GM21723 (cell line): ENCODE results near the gene SNRPD3.
"Not testable (repeated sequence)": the region's sequence is repeated elsewhere in the genome, so short reads cannot be mapped to it uniquely, and the experiment has no call there.

Source experiments
- ATAC-seq: cut with Tn5 transposase; IDR thresholded peaks from one replicate; pipeline ENCODE4 v1.9.1; 2021; ENCODE audit warnings: mild to moderate bottlenecking, moderate library complexity; ENCODE audit not compliant: unreplicated experiment

The SNRPD3 gene

GRCh38 chr22:24606340-24606739 lies 50.5 kb downstream of the SNRPD3 start:
- not testable (repeated sequence) for ATAC-seq

DNA sequence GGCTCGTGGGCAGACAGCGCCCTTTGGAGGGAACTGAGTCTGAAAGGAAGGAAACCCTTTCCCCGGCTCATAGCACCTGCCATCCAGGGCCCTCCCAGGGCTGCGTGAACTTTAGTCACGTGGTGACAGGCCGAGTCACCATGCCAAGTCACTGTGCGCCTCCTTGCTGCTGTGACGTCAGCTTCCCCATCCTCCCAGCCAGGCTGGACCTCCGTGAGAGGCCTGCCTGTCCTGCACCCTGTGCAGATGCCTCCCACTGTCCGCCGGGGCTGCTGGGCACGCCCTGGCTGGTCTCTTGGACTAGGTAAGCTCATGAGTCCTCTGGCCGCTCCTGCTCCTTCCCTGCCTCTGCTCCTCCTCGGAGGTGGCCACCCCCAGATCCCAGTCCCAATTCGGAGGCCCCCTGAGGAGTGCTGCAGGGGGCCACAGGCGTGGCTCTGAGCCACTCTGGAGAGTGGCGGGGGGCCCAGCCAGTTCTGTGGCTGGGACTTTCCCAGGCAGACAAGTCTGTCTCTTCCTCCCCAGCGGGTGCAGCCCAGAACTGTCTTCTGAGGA lies 51.7 kb downstream of the SNRPD3 start:
- not testable (repeated sequence) for ATAC-seq

GRCh38 chr22:24608327-24608726 lies 52.5 kb downstream of the SNRPD3 start:
- not testable (repeated sequence) for ATAC-seq

DNA sequence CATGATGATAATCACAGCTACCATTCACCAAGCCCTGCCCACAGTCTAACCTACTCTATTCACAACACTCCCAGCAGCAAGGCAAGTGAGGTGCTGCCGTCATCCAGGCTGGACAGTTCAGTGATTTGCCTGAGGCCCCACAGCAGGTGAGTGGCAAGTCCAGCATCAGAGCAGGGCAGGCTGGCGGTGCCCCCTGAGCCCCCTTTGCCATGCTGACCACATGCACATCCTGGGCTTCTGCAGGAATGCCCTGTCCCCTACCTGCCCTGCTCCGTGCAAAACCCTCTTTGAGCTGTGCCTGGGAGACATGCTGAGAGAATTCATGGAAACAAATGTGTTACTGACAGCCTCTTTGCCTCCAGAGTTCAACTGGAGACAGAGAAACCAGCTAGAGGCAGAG lies 54.1 kb downstream of the SNRPD3 start:
- not testable (repeated sequence) for ATAC-seq

DNA sequence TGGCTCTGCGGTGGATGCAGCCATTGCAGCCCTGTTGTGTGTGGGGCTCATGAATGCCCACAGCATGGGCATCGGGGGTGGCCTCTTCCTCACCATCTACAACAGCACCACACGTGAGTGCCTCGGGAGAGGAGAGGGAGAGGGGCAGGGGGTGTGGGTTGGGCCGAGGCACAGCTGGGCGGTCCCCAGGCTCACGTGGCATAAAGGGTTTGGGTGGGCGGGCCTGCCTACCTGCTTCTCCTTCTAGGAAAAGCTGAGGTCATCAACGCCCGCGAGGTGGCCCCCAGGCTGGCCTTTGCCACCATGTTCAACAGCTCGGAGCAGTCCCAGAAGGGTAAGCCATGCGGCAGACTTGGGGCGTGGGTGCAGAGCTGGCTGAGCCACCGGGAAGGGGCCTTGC lies 59.0 kb downstream of the SNRPD3 start:
- not testable (repeated sequence) for ATAC-seq

- not testable (repeated sequence) for ATAC-seq
Observed at GRCh38 chr22:24621244-24621643, 65.4 kb downstream of the SNRPD3 start.

GRCh38 chr22:24622596-24622995 lies 66.8 kb downstream of the SNRPD3 start:
- ATAC-seq = not testable (repeated sequence)
